Loucy (cell line): ENCODE results near the gene SIGLEC6.

Experiments used
- CTCF ChIP-seq: fragments of 200-600 bp; sonication (generic); conservative IDR thresholded peaks from 2 replicates; pipeline ENCODE4 v1.5.1; 2014; ENCODE audit warnings: mild to moderate bottlenecking, antibody characterized with exemption, low read length
- EZH2phosphoT487 ChIP-seq: fragments of 200-600 bp; IDR thresholded peaks from 2 replicates; pipeline ENCODE4 v1.6.1; 2018; ENCODE audit warnings: antibody characterized with exemption, mild to moderate bottlenecking, moderate library complexity, borderline replicate concordance

GRCh38 chr19:51507640-51508058 lies 23.8 kb downstream of the SIGLEC6 start:
- TF ChIP-seq CTCF (no peak), EZH2phosphoT487 (no peak)
